C4-2B (cell line): Measurements from ENCODE around the gene ICE1.

Experiments used
- H3K27ac ChIP-seq: fragments of 450-650 bp; 2 replicates; pipeline ENCODE4 v1.5.1; 2017
- ZFX ChIP-seq: fragments of 450-650 bp; IDR thresholded peaks from 2 replicates; pipeline ENCODE4 v1.6.1; 2017
- TF ChIP-seq, protein P1 (sequence below): fragments of 450-650 bp; conservative IDR thresholded peaks from 2 replicates; pipeline ENCODE4 v1.5.1; 2017; ENCODE audit warnings: mild to moderate bottlenecking

The ICE1 gene

DNA sequence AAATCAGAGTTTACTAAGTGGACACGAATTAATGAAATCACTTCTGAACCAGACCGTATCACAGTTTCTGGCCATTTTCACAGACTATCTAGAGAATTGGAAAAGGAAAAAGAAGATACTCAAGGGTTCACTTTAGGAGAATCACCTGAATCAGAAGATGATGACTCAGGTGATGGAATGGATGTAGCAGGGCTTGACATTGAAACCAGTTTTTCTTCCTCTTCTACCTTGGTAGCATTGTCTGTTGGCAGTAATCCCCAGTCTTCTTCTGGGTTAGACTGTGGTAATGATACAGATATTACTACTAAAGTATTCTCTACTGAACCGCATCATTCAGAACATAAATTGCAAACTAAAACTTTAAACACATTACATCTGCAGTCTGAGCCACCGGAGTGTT, 38.5 kb downstream of the ICE1 start:
- TF ChIP-seq, protein P1, sequence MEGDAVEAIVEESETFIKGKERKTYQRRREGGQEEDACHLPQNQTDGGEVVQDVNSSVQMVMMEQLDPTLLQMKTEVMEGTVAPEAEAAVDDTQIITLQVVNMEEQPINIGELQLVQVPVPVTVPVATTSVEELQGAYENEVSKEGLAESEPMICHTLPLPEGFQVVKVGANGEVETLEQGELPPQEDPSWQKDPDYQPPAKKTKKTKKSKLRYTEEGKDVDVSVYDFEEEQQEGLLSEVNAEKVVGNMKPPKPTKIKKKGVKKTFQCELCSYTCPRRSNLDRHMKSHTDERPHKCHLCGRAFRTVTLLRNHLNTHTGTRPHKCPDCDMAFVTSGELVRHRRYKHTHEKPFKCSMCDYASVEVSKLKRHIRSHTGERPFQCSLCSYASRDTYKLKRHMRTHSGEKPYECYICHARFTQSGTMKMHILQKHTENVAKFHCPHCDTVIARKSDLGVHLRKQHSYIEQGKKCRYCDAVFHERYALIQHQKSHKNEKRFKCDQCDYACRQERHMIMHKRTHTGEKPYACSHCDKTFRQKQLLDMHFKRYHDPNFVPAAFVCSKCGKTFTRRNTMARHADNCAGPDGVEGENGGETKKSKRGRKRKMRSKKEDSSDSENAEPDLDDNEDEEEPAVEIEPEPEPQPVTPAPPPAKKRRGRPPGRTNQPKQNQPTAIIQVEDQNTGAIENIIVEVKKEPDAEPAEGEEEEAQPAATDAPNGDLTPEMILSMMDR = no peak
- no peak for TF ChIP-seq ZFX
- H3K27ac ChIP-seq = no peak overlapping the region

DNA sequence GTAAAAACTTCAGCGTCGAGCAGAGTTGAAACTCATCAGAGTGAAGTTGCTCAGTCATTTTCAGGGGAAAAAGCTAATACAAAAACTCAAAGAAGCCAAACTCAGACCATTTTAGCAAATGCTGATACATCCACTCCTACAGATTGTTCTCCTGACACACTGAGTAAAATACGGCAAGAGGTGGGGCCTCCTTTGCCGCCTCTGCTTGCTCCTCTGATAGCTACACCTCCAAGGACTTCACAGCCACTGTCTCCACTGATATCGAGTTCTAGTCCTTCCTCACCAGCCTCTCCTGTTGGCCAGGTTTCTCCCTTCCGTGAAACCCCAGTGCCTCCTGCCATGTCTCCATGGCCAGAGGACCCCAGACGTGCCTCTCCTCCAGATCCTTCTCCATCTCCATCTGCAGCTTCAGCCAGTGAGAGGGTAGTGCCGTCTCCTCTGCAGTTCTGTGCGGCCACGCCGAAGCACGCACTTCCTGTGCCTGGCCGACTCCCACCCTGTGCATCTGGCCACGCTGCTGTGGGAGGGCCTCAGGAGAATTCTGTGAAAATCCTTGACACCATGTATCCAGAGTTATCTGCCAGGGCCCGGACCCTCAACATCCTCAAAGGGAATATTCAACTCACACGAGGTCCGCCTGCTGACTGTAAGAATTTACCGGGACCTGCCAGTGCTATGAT, 41.7 kb downstream of the ICE1 start:
- no peak overlapping the region for H3K27ac ChIP-seq
- TF ChIP-seq, protein P1 = no peak
- TF ChIP-seq ZFX = no peak

DNA sequence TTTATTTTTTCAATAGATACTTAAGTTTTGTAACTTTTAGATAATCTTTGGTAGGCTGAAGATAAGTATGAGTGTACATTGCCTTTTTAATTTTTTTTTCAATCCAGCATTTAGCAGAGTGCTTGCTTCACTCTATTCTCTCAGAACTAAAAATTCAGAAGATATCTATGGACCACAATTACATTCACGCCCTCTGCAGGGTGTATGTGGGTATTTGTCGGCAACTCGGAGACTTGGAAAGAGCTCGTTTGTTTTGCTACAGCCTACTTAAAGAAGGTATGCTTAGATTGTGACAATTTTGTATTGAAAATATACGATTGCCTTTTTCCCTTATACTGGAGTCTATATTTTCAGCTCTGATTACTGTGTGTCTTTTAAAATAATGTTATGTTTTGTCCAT, 43.8 kb downstream of the ICE1 start:
- TF ChIP-seq, protein P1 = peak; percentile 18
- no peak for TF ChIP-seq ZFX
- no peak overlapping the region for H3K27ac ChIP-seq

DNA sequence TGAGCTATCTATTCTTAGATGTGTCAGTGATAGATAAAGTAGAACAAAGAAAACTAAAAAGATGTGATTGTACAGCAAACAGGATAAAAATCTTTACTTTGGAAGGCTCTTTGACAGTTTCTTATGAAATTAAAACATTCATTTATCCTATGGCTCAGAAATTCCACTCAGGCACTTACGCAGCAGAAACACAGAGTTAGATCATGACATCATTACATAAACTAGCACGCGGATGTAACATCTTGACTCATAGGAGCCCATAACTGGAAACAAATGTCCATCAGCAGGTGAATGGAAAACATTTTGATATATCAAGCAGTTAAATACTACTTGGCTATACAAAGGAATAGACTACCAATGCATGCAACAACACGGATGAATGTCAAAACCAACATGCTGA, 45.3 kb downstream of the ICE1 start:
- no peak for TF ChIP-seq ZFX
- TF ChIP-seq, protein P1 = no peak
- H3K27ac ChIP-seq = no peak overlapping the region

DNA sequence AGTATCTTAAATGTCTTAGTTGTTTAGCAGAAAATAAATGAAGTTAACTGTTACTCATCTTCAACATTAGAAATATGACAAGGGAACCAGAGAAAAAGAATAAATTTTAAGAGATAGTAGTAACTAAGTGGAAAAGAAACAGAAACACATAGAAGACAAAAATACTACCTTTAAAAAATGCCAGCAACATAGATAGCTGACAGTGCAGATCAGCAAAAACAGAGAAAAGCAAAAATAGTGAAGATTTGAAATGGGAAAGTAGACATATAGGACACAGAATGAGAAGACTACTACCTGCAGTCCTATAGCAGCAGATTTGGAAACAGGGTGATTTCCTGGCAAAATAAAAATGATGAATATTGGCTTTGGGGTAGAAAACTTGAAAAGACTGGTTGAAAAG, 48.5 kb downstream of the ICE1 start:
- TF ChIP-seq ZFX = no peak
- TF ChIP-seq, protein P1 = no peak
- no peak overlapping the region for H3K27ac ChIP-seq

DNA sequence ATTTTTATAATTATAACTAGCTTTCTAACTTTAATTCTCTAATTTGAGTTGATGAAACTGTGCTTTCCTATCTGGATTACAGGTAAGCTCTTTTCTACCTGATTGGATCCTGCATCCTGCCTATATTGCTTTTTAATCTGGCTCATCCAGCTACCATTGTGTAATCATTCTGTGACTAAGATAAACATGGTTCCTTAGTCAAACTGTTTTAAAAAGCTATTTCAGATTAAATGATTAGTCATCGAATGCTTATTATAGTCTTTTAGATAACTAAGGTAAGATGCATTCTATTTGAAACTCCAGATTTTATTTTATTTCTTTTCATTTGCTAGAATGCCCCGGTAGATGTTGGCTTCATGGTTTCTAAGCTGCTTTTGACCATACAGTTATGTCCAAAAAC, 50.7 kb downstream of the ICE1 start:
- no peak overlapping the region for H3K27ac ChIP-seq
- TF ChIP-seq, protein P1 = no peak
- no peak for TF ChIP-seq ZFX

DNA sequence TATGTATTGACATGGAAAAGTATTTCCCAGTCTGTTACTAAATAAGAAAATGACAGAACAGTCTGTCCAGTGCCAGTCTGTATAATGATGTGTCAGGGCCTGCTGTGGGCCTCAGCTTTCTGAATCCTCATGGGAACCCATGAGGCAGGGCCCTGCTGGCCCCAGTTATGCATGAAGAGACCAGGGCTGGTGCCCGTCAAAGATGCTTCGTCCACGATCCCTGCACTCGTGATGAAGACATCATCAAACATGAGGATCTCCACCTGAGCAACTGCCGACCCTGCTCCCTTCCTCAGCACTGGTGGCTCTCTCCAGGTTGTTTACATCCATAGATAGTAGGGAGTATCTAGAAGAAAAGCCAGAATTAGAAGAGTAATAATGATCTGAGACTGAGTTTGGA, 52.5 kb downstream of the ICE1 start:
- no peak overlapping the region for H3K27ac ChIP-seq
- TF ChIP-seq ZFX = no peak
- TF ChIP-seq, protein P1 = no peak
